Ishikawa (cell line): ENCODE measurements around the gene HNF1B.

Experiments
- CEBPB ChIP-seq: IDR thresholded peaks from 2 replicates; pipeline ENCODE4 v1.6.1; 2012
- CREB1 ChIP-seq: IDR thresholded peaks from 2 replicates; pipeline ENCODE4 v1.6.1; 2012; ENCODE audit warnings: low read depth
- EGR1 ChIP-seq: IDR thresholded peaks from 2 replicates; pipeline ENCODE4 v1.6.1; 2012
- EP300 ChIP-seq: IDR thresholded peaks from 2 replicates; pipeline ENCODE4 v1.6.1; 2012; ENCODE audit warnings: borderline replicate concordance
- FOXM1 ChIP-seq: IDR thresholded peaks from 2 replicates; pipeline ENCODE4 v1.6.1; 2012; ENCODE audit warnings: low read depth, borderline replicate concordance
- NFIC ChIP-seq: IDR thresholded peaks from 2 replicates; pipeline ENCODE4 v1.6.1; 2012
- RAD21 ChIP-seq: IDR thresholded peaks from 2 replicates; pipeline ENCODE4 v1.6.1; 2012; ENCODE audit warnings: low read depth
- TAF1 ChIP-seq: IDR thresholded peaks from 2 replicates; pipeline ENCODE4 v1.6.1; 2012; ENCODE audit warnings: low read depth, mild to moderate bottlenecking
- TCF12 ChIP-seq: IDR thresholded peaks from 2 replicates; pipeline ENCODE4 v1.6.1; 2012; ENCODE audit warnings: low read depth
- TEAD4 ChIP-seq: IDR thresholded peaks from 2 replicates; pipeline ENCODE4 v1.6.1; 2012
- YY1 ChIP-seq: IDR thresholded peaks from 2 replicates; pipeline ENCODE4 v1.6.1; 2012; ENCODE audit warnings: low read depth
- ZBTB7A ChIP-seq: IDR thresholded peaks from 2 replicates; pipeline ENCODE4 v1.6.1; 2012; ENCODE audit warnings: low read depth
- TF ChIP-seq, protein P1 (sequence below): IDR thresholded peaks from 2 replicates; pipeline ENCODE4 v1.6.1; 2012
- TF ChIP-seq, protein P2 (sequence below): IDR thresholded peaks from 2 replicates; pipeline ENCODE4 v1.6.1; 2012
- TF ChIP-seq, protein P3 (sequence below): IDR thresholded peaks from 2 replicates; pipeline ENCODE4 v1.6.1; 2012; ENCODE audit warnings: low read depth, mild to moderate bottlenecking

HNF1B gene

DNA sequence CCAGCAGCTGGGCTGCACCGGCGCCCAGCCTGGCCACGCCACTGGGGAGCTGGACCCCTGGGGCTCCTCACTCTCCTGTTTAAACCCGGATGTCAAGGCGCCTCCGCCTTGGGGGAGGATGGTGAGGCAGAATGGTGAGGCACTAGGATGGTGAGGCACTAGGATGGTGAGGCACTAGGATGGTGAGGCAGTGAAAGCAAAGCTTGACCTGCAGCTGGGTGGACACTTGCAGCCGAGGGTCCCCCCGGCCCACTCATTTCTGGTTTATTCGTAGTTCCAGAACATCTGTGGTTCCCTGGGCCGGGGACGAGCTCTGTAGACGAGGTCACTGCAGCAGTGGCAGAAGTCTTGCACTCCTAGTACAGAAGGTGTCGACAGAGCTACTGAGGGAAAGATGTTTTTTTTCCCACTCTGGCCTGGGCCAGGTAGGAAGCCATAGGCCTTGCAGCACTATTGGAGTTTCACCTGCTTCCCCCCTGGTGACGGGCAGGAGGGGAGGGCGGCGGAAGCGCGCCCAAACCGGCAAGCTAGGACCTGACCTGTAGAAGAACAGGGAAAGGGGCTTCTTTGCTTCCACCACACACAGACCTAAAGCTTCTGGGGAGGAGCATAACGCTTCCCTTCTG lies 1.1 kb upstream of the HNF1B start:
- TF ChIP-seq EP300 (no peak), RAD21 (no peak), YY1 (no peak), EGR1 (no peak), FOXM1 (no peak), TEAD4 (no peak), ZBTB7A (no peak), CEBPB (no peak), TAF1 (no peak), NFIC (no peak), TCF12 (no peak), CREB1 (no peak)
- TF ChIP-seq, protein P1, sequence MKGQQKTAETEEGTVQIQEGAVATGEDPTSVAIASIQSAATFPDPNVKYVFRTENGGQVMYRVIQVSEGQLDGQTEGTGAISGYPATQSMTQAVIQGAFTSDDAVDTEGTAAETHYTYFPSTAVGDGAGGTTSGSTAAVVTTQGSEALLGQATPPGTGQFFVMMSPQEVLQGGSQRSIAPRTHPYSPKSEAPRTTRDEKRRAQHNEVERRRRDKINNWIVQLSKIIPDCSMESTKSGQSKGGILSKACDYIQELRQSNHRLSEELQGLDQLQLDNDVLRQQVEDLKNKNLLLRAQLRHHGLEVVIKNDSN = no peak
- TF ChIP-seq, protein P2, sequence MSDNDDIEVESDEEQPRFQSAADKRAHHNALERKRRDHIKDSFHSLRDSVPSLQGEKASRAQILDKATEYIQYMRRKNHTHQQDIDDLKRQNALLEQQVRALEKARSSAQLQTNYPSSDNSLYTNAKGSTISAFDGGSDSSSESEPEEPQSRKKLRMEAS = no peak
- TF ChIP-seq, protein P3, sequence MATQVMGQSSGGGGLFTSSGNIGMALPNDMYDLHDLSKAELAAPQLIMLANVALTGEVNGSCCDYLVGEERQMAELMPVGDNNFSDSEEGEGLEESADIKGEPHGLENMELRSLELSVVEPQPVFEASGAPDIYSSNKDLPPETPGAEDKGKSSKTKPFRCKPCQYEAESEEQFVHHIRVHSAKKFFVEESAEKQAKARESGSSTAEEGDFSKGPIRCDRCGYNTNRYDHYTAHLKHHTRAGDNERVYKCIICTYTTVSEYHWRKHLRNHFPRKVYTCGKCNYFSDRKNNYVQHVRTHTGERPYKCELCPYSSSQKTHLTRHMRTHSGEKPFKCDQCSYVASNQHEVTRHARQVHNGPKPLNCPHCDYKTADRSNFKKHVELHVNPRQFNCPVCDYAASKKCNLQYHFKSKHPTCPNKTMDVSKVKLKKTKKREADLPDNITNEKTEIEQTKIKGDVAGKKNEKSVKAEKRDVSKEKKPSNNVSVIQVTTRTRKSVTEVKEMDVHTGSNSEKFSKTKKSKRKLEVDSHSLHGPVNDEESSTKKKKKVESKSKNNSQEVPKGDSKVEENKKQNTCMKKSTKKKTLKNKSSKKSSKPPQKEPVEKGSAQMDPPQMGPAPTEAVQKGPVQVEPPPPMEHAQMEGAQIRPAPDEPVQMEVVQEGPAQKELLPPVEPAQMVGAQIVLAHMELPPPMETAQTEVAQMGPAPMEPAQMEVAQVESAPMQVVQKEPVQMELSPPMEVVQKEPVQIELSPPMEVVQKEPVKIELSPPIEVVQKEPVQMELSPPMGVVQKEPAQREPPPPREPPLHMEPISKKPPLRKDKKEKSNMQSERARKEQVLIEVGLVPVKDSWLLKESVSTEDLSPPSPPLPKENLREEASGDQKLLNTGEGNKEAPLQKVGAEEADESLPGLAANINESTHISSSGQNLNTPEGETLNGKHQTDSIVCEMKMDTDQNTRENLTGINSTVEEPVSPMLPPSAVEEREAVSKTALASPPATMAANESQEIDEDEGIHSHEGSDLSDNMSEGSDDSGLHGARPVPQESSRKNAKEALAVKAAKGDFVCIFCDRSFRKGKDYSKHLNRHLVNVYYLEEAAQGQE = no peak

DNA sequence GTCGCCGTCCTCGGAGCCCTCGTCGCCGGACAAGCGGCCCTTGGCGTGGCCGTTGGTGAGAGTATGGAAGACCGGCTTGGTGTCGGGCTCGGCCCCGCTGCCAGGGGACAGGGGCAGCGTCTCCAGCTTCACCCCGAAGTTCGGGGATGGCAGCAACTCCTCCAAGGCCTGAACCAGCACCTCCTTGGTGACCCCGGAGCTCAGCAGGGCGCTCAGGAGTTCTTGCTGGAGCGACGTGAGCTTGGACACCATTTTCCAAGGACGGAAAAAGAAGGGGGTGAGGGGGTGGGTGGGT lies 279 bp downstream of the HNF1B start:
- TF ChIP-seq EGR1 (no peak), TEAD4 (no peak), FOXM1 (no peak), NFIC (no peak), CREB1 (no peak), TAF1 (no peak), YY1 (no peak), ZBTB7A (no peak), CEBPB (no peak), EP300 (no peak), TCF12 (no peak)
- TF ChIP-seq, protein P1 = no peak
- TF ChIP-seq, protein P2 = no peak
- TF ChIP-seq, protein P3 = no peak

DNA sequence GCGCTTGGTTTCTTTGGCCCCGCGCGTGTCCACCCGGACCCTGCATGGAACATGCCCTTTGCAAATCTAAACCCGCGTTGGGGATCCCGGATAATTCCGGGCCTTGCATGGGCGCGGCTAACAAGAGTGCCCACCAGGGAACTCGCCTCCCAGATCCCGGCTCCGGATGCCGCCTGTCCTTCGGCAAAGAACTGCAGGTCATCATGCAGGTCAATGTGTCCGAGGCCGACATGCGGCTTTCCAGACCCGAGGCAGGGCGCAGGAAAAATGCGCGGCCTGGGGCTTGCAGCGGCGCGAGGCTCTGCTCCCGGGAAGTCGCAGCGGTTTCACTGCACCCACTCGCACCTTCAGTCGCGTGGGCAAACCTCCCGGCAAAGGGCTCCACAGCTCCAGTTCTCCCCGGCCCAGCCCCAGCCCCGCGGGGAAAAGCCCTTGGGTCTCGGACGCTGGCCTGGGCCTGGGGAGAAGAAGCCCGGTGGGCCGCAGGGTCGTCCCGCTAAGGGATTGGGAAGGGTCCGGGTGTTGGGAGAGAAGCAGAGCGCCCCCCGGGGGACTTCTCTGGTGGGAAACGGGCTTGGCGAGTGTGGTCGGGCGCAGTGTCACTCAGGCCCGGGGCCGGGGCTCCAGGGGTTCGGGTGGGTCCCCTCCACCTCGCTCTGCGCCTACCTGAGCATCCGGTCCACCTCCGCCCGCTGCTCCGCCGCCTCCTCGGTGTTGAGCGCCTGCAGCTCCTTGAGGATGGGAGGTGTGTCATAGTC lies 805 bp downstream of the HNF1B start:
- TF ChIP-seq, protein P3 = no peak
- TF ChIP-seq TCF12 (no peak), YY1 (no peak), TAF1 (no peak), EGR1 (no peak), FOXM1 (no peak), CREB1 (no peak), RAD21 (no peak), EP300 (no peak), CEBPB (no peak)

DNA sequence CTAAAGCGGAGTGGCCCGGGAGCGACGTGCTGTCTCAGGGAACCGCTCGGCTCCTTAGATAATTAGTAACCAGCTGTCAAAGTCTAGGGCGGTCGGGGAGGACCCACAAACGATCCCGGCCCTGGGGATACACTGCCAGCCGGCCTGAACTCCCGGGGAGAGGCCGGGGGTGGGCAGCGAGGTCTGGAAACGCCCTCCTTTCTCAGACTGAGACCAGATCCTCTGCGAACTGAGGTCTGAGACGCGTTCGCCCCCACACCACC lies 1.3 kb downstream of the HNF1B start:
- TF ChIP-seq TCF12 (no peak), CREB1 (no peak), YY1 (no peak), ZBTB7A (no peak), FOXM1 (no peak)
- TF ChIP-seq, protein P3 = no peak
